ENCODE results near the gene LRRC37A2. TPM values are rescaled to one million over a fixed set of nuclear protein-coding genes. Genes with fewer than 3 reads are reported as not detected.
"Not testable (repeated sequence)": the region's sequence is repeated elsewhere in the genome, so short reads cannot be mapped to it uniquely, and the experiment has no call there.

Gene LRRC37A2
- total RNA-seq (2014; rRNA removed; shearing (Covaris generic)): 4.0 and 4.1 TPM in 2 replicates
- 4.6 and 5.0 TPM in 2 replicates for polyA plus RNA-seq (2014; cell fraction: nucleus; rRNA removed)

DNA sequence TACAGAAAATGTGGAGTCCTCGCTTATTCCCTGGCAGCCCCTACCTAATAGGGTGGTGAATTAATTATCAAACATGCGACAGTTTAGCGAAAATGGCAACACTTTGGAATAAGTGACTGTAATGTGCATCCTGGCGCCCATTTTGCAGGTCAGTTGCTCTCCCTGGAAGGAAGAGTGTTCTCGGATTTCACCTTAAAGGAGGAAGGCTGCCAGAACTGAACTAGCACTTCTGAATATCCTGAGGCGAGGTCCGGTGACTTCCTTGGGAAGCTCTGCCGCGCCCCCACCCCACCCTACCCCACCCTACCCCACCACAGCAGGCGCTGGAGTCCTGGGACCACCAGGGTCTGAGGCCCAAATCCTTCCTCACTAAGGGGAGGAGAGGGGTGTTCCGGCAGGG lies at the start of gene LRRC37A2:
TSS of gene LRRC37A2 (plus strand) at position 301 of the 400 bp plus-strand sequence. CDS start 245 bp downstream, outside the sequence.
- not testable (repeated sequence) for DNase-seq (ENCODE audit: extremely low read depth, low read depth)

DNA sequence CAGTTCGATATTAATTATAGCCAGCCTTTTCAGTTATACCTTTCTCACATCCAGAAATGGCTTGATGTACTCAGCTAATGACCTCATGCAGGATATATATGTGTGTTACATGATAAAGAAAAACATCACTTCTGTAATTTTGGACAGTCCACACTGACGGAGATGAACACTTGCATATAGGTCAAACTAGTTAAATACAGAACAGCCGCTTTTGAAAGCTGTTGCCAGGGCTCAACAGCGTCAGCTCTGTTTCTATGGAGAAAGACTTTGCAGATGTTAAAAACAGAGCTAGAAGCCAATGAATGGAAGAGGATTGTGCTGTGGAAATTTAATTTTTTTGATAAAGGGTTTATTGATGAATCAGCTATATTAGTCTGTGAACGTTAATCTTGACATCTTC lies 44.6 kb upstream of the LRRC37A2 start:
- DNase-seq (ENCODE audit: extremely low read depth, low read depth): not testable (repeated sequence)

DNA sequence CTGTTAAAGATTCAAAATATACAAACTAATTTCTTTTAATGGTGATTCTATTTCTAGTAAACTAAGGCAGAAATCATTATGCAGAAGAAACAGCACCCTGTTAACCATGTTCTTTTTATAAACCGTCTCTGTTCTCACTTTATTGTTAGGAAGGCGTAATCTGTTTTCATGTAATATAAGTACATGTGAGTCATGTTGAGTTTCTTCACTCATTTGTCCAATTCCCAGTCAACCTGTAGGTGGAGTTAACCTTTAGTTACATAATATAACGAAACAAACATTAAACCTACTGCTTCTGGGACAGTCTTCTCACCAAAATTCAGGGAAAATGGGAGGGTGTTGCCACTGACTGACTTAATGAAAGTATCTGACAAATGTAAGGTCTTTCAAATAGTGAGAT lies 37.8 kb upstream of the LRRC37A2 start:
- not testable (repeated sequence) for DNase-seq (ENCODE audit: extremely low read depth, low read depth)

DNA sequence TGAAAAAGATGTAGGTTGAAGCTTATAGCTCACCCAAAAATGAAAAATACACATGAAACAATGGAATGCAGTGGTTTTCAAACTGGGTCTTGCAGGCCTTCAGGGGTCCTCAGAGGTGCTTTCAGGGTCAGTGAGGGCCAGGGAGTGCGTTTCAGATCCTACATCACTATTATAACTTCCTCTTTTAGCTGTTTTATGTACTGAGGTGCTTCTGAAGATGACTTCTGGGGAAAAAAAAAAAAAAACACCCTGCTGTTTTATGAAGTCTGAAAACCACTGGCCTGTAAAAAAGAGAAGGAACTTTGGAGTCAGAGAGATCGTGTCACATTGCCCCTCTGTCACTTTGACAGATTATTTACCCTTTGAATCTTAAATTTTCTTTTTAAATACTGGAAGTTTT lies 36.7 kb upstream of the LRRC37A2 start:
- not testable (repeated sequence) for DNase-seq (ENCODE audit: extremely low read depth, low read depth)

DNA sequence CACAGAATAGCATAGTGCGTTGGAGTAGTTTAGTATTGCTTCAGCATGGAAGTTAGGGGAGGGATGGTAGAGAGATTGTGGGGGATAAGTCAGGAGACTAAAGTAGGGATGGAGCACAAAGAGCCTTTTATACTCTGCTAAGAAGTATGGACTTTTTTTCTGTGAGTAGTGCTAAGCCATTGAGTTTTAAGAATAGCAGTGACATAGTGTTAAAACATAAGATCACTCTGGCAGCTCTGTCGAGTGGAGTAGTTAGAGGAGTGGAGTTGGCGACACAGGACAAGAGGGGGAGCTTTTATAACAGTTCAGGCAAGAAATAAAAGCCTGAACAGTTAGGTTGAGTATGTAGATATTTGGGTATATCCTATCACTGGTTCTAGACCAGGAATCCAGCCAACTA lies 33.4 kb upstream of the LRRC37A2 start:
- not testable (repeated sequence) for DNase-seq (ENCODE audit: extremely low read depth, low read depth)

DNA sequence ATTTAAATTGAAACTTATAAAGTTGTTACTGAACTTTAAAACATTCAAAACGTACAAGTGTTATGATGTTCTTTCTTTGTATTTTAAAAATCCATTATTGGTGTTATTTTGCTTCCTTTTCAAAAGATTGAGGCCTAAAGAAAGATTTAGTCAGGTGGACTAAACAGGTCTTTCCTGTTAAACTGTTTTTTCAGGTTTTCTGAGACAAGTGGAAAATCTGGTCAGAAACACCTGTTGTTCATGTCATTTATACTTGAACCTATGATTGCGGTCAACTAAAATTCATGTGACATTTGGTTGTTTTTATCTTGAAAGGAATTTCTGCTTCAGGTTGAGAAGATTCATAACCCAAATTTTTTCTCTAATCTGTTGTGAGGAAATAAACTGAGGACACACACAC lies 31.0 kb upstream of the LRRC37A2 start:
- DNase-seq (ENCODE audit: extremely low read depth, low read depth): not testable (repeated sequence)

DNA sequence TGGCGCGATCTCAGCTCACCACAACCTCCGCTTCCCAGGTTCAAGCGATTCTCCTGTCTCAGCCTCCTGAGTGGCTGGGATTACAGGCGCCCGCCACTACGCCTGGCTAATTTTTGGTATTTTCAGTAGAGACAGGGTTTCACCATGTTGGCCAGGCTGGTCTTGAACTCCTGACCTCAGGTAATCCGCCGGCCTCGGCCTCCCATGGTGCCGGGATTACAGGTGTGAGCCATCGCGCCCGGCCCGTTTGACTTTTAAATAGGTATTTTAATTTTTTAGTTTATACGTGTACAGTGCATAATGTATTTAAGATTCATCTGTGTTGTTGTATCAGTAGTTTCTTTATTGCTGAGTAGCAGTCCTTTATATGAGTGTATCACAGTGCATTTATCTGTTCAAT lies 20.2 kb upstream of the LRRC37A2 start:
- DNase-seq (ENCODE audit: extremely low read depth, low read depth): not testable (repeated sequence)

DNA sequence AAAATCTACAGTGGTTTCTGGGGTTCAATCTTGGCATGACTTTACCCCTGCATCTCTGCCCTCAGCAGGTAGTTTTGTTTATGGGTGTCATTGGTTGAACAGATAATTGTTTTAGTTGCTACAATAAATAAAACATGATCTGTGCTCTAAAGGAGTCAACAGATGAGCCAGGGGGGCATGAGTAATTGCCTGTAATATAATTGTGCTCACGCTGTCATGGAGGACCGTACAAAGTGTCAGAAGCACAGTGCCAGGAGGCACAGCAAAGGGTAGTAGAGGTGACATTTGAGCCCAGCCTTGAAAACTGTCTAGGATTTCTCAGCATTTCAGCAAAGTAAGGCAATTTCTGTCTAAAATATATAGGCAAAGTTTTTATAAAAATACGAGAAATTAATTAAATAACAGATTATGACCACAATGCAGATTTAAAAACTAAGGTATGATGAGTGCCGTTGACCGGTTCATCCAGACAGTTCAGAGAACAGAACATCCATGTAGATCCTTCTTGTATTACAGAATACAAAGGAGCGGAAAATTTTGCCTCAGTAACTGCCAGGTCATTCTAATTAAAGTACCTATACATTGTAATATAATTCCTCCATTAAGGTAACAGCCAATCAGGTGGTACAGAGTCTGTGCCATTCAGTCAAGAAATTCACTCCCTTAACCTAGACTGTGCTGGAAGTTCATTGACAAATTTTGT lies 12.7 kb upstream of the LRRC37A2 start:
- not testable (repeated sequence) for DNase-seq (ENCODE audit: extremely low read depth, low read depth)

DNA sequence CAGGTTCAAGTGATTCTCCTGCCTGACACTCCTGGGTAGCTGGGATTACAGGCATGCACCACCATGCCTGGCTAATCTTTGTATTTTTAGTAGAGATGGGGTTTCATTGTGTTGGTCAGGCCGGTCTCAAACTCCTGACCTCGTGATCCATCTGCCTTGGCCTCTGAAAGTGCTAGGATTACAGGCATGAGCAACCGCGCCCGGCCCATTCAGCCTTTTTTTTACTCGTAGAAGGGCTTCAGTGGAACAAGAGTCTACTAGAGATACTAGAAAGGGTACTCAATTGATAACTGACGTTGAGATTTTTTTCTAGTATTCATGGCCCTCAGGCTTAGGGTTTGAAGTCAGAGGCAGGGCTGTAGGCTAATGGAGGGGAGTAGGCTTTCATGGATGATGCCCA lies 6.4 kb upstream of the LRRC37A2 start:
- DNase-seq (ENCODE audit: extremely low read depth, low read depth): not testable (repeated sequence)

DNA sequence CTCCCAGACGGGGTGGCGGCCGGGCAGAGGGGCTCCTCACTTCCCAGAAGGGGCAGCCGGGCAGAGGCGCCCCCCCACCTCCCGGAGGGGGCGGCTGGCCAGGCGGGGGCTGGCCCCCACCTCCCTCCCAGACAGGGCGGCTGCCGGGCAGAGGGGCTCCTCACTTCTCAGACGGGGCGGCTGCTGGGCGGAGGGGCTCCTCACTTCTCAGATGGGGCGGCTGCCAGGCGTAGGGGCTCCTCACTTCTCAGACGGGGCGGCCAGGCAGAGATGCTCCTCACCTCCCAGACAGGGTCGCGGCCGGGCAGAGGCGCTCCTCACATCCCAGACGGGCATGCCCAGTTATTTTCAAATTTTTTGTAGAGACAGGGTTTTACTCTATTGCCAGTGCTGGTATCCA lies 22.4 kb downstream of the LRRC37A2 start:
- not testable (repeated sequence) for DNase-seq (ENCODE audit: extremely low read depth, low read depth)

DNA sequence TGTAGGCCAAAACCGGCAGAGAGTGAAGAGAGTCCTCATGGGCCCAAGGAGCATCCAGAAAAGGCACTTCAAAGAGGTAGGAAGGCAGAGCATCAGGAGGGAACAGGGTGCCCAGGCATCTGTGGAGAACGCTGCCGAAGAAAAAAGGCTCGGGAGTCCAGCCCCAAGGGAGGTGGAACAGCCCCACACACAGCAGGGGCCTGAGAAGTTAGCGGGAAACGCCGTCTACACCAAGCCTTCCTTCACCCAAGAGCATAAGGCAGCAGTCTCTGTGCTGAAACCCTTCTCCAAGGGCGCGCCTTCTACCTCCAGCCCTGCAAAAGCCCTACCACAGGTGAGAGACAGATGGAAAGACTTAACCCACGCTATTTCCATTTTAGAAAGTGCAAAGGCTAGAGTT lies 36.3 kb downstream of the LRRC37A2 start:
- not testable (repeated sequence) for DNase-seq (ENCODE audit: extremely low read depth, low read depth)

DNA sequence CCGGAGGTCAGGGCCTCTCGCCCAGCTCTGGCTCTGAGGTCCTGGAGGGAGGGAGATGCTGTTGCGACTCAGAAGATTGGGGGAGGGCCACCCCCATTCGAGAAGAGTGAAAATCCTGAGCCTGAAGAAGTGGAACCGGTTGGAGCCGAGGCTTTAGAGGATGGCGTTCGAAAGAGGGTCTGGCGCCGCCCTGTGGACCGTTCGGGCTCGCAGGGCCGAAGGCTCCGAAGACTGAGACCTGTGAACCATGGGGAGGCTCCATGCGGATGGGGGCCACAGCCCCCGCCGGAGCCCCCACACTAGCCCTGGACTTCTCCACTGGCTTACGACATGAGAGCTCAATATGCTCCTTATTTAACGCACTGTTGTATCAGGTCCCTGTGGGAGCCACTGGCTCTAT lies 46.9 kb downstream of the LRRC37A2 start:
- DNase-seq (ENCODE audit: extremely low read depth, low read depth): not testable (repeated sequence)

DNA sequence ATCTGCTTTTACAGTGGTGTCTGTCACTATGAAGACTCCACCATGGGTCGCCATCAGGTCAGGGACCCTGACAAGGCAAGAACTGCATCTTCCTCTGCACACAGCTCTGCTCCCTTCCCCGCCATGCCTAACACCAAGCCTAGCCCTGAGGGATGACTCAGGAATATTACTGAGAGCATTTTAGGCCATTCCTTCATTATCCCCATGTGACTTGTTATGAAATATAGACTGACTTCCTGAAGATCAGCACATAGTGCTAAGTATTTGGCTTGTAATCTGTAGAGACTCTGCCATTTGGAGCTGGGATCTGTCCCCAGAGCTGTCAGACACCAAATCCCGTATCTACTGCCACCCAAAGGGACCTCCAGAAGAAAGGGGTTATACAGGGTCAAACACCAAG lies 47.8 kb downstream of the LRRC37A2 start:
- DNase-seq (ENCODE audit: extremely low read depth, low read depth): not testable (repeated sequence)

DNA sequence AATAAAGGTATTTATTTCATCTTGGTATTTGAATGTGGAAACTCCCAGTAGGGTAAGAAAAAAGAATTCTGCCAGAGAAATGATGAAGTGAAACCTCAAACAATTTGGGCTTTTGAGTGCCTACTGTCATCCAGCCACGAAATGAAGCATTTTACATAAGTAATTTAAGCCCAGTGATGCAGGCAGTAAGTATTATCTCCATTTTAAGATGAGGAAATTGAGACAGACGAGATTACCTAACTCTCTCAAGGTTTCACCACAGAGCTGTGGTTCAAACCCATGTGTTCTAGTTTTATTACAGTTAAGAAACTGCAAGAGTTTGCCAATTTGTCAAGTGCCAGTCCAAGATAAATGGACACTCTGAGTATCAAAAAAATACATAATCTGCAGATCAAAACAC lies 54.0 kb downstream of the LRRC37A2 start:
- DNase-seq (ENCODE audit: extremely low read depth, low read depth): not testable (repeated sequence)

DNA sequence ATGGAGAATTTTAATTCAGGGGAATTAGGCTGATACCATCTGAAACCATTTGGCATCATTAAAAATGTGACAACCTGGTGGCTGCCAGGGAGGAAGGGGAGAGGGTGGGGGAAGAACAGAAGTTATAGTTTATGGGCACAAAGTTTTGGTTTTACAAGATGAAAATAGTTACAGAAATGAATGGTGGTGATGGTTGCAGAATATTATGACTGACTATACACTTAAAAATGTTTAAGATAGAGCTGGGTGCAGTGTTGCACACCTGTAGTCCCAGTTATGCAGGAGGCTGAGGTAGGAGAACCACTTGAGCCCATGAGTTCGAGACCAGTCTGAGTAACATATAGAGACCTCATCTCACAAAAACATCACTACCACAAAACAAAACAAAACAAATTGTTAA lies 54.7 kb downstream of the LRRC37A2 start:
- not testable (repeated sequence) for DNase-seq (ENCODE audit: extremely low read depth, low read depth)

DNA sequence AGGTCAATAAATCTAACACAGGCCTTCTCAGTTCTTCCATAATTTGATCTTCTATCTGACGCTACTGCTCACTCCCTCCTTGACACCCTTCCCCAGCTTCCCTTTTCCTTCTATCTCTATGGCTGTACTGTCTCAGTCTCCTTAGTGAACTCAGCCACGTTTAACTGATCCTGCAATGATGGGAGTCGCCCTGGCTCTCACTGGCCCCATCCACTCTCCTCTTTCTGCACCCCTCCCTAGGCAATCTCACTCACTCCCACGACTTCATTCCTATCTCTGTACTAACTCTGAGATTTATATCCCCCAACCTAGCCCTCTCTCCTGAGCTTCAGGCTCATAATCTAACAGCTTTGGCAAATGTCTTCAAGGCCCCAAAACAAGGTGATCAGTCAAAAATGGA lies 59.5 kb downstream of the LRRC37A2 start:
- not testable (repeated sequence) for DNase-seq (ENCODE audit: extremely low read depth, low read depth)

DNA sequence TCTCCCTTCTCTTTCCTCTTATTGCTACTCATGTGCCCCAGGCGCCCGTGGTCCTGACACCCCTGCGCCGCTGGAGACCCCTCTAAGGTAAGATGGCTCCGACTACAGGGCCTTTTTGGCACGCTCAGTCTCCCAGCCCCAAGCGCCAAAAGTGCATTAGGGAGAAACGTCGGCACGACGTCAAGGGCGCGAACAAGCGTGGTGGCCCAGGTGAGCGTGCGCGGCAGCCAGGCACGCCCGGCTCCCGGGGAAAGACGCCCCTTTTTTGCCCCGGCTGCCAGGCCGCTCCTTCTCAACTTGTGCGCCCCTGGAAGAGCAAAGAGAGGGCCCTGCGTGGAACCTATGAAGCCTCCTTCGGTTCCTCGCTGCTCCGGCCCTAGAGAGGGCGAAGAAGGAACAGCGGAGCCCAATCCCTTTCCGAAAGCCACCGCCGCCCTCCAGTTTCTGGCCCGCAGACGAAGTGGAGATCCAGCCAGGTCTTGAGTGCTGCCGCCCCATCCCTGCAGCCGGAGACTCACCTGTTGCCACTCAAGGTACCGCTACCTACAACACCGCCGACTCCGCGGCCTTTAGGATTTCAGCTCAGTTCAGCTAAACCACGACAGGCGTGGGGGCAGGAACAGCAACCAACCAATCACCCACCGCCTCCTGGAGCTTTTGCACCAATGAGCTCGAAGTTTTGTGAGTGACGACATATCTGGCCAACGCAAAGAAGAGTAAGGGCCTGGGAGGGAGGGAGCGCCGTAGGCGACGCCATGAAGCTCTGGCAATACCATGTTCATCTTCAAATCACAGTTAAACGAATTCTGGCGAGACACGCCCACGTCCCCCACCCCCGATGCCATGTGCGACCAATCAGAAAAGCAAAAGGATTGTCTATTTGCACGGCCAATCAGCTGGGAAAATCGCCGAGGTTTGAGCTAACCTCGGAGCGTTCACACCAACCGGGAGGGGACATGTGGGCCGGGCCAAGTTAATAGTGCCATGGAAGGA lies 67.1 kb downstream of the LRRC37A2 start, which contains the start of gene ARL17A:
TSS of gene ARL17A (minus strand) at position 609 of the 993 bp plus-strand sequence. CDS start 3,369 bp downstream, outside the sequence.
- DNase-seq (ENCODE audit: extremely low read depth, low read depth): not testable (repeated sequence)

DNA sequence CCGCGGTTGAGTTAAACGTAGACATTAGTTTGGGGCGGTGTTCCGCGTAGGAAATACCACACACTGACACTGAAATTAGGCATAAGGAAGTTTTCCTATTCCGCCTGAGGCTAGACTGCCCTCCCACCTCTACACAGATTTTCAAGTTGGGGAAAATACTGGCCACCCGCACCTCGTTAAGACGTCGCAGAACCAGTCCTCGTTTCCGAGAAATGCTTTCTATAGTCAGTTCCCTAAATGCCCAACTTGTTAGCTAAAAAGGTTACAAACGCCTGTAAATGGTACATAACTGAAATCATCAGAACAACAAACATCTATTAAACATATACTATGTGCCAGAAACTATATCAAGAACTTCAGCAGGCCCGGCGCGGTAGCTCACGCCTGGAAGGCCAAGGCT lies 67.8 kb downstream of the LRRC37A2 start:
- DNase-seq (ENCODE audit: extremely low read depth, low read depth): not testable (repeated sequence)

DNA sequence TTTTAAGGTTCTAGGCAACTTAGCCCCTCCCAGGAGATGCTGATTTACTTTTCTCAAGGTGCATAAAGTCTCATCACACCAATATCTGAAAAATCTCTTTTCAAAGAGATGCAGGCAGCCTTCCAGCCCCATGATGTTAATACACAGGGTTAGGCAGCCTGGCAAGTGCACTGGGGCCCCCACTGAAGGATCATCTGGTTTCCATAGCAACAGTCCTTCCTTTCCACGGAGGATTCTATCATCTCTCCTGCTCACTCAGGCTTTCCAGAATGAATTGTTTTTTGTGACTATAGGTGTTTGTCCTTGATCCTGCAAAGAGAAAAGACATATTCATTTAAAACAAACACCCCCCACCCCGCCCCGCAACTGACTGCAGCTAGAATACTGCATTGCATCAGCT lies 73.2 kb downstream of the LRRC37A2 start:
- not testable (repeated sequence) for DNase-seq (ENCODE audit: extremely low read depth, low read depth)

DNA sequence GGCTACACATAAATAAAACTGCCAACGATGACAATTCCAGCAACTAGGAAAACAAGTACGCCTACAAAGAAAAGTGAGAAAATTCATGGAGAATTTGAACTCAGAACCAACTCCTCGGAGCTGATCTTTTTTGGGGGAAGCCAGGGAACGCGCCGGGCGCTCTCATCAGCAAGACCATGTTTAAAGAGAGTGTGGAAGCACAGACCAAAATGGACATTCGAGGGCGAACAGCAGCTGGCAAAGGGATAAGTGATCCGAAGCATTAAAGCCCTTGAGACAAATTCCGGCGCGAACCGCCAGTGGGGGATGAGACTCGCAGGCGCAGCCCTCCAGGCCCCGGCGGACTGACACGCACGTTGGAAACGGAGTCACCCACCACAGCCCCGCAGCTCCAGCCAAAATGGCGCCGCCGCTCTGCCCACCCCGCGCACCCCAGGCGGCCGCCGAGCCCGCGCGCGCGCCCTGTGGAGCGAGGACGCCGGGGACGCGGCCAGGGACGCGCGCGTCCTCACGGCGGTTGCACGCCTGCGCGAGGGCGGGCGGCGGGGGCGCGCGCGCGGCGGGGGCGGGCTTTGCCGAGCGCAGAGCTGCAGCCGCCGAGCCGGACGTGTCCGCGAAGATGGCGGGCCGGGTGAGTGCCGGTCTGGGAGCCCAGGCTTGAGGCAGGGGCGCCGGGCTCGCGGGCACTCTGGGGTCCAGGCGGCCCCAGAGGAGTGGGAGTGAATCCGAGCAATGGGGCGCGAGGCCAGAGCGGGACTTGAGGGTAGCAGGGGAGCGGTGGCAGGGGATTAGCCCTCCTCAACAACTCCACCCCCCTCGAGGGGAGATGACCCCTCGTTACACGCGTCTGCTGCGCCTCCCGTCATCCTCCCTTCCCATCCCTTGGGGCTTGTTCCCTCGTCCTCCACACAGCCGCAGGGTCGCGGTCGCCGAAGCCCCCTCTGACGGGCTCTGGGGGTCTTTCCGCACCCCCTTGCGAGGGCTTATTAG lies 78.2 kb downstream of the LRRC37A2 start, which contains the start of gene NSF:
TSS of gene NSF (plus strand) at position 513 of the 990 bp plus-strand sequence. CDS start at position 620, 107 bp downstream.
- not testable (repeated sequence) for DNase-seq (ENCODE audit: extremely low read depth, low read depth)

All from NCI-H460 (cell line).